Liver (tissue), 3 donors: ENCODE data around the gene NLGN4X.
"Not testable (repeated sequence)": the region's sequence is repeated elsewhere in the genome, so short reads cannot be mapped to it uniquely, and the experiment has no call there.

Experiments used
- CTCF ChIP-seq: fragments of 150-350 bp; IDR thresholded peaks from 2 replicates; pipeline ENCODE4 v1.5.1; 2017; ENCODE audit warnings: improper control_type of control experiment, low read depth, low read length; ENCODE audit not compliant: missing input control
- EGR1 ChIP-seq, 2 donors: IDR thresholded peaks; 2 replicates each; pipeline ENCODE4 v1.6.1; 2016 to 2018; ENCODE audit warnings: antibody characterized with exemption in 2 of 2, low read depth in 2 of 2
- GABPA ChIP-seq, 2 donors: IDR thresholded peaks in 1 of 2; conservative IDR thresholded peaks in 1 of 2; 2 replicates each; pipeline ENCODE4 v1.6.1; 2016; ENCODE audit warnings: antibody characterized with exemption in 2 of 2, mild to moderate bottlenecking in 1 of 2, moderate library complexity in 1 of 2
- RAD21 ChIP-seq, 2 donors: IDR thresholded peaks; 2 replicates each; pipeline ENCODE4 v1.6.1; 2016; ENCODE audit warnings: antibody characterized with exemption in 2 of 2, mild to moderate bottlenecking in 2 of 2
- RXRA ChIP-seq, 2 donors: IDR thresholded peaks; 2 replicates each; pipeline ENCODE4 v1.6.1; 2017 to 2018; ENCODE audit warnings: antibody characterized with exemption in 2 of 2, mild to moderate bottlenecking in 1 of 2
- SP1 ChIP-seq: IDR thresholded peaks from 2 replicates; pipeline ENCODE4 v1.6.1; 2018; ENCODE audit warnings: antibody characterized with exemption, mild to moderate bottlenecking
- TAF1 ChIP-seq: conservative IDR thresholded peaks from 2 replicates; pipeline ENCODE4 v1.6.1; 2016; ENCODE audit warnings: antibody characterized with exemption, mild to moderate bottlenecking
- YY1 ChIP-seq: IDR thresholded peaks from 2 replicates; pipeline ENCODE4 v1.6.1; 2016; ENCODE audit warnings: antibody characterized with exemption, mild to moderate bottlenecking
- TF ChIP-seq, protein P1 (sequence below): IDR thresholded peaks from 2 replicates; pipeline ENCODE4 v1.6.1; 2016; ENCODE audit warnings: antibody characterized with exemption, mild to moderate bottlenecking
- TF ChIP-seq, protein P2 (sequence below): IDR thresholded peaks from 2 replicates; pipeline ENCODE4 v1.6.1; 2016; ENCODE audit warnings: antibody characterized with exemption
- donor health status: healthy.
- donor health status: healthy.

GRCh38 chrX:5903586-5904190 is 325.0 kb downstream of the NLGN4X start:
- not testable (repeated sequence) for TF ChIP-seq RAD21 (IDR thresholded peaks at IDR 0.05); CTCF; GABPA (IDR thresholded peaks at IDR 0.05 in 1 of 2, conservative IDR thresholded peaks at IDR 0.05 in 1 of 2); EGR1 (IDR thresholded peaks at IDR 0.05; ENCODE audit: low read depth in 2 of 2); TAF1; RXRA (IDR thresholded peaks at IDR 0.05); YY1; SP1
- TF ChIP-seq, protein P1, sequence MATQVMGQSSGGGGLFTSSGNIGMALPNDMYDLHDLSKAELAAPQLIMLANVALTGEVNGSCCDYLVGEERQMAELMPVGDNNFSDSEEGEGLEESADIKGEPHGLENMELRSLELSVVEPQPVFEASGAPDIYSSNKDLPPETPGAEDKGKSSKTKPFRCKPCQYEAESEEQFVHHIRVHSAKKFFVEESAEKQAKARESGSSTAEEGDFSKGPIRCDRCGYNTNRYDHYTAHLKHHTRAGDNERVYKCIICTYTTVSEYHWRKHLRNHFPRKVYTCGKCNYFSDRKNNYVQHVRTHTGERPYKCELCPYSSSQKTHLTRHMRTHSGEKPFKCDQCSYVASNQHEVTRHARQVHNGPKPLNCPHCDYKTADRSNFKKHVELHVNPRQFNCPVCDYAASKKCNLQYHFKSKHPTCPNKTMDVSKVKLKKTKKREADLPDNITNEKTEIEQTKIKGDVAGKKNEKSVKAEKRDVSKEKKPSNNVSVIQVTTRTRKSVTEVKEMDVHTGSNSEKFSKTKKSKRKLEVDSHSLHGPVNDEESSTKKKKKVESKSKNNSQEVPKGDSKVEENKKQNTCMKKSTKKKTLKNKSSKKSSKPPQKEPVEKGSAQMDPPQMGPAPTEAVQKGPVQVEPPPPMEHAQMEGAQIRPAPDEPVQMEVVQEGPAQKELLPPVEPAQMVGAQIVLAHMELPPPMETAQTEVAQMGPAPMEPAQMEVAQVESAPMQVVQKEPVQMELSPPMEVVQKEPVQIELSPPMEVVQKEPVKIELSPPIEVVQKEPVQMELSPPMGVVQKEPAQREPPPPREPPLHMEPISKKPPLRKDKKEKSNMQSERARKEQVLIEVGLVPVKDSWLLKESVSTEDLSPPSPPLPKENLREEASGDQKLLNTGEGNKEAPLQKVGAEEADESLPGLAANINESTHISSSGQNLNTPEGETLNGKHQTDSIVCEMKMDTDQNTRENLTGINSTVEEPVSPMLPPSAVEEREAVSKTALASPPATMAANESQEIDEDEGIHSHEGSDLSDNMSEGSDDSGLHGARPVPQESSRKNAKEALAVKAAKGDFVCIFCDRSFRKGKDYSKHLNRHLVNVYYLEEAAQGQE: not testable (repeated sequence)
- TF ChIP-seq, protein P2, sequence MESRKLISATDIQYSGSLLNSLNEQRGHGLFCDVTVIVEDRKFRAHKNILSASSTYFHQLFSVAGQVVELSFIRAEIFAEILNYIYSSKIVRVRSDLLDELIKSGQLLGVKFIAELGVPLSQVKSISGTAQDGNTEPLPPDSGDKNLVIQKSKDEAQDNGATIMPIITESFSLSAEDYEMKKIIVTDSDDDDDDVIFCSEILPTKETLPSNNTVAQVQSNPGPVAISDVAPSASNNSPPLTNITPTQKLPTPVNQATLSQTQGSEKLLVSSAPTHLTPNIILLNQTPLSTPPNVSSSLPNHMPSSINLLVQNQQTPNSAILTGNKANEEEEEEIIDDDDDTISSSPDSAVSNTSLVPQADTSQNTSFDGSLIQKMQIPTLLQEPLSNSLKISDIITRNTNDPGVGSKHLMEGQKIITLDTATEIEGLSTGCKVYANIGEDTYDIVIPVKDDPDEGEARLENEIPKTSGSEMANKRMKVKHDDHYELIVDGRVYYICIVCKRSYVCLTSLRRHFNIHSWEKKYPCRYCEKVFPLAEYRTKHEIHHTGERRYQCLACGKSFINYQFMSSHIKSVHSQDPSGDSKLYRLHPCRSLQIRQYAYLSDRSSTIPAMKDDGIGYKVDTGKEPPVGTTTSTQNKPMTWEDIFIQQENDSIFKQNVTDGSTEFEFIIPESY: not testable (repeated sequence)
